Endothelial cell of umbilical vein (primary cell): ENCODE results near the gene SLC25A24.

Experiments used
- EZH2 ChIP-seq: IDR thresholded peaks from 2 replicates; pipeline ENCODE4 v1.6.1; 2012; ENCODE audit warnings: borderline replicate concordance, low read depth, mild to moderate bottlenecking, moderate library complexity, low read length, inconsistent platforms; ENCODE audit not compliant: severe bottlenecking
- JUN ChIP-seq: IDR thresholded peaks from 2 replicates; pipeline ENCODE4 v1.6.1; 2011; ENCODE audit warnings: borderline replicate concordance, low read depth; ENCODE audit not compliant: insufficient read length, insufficient read depth
- POLR2A ChIP-seq: IDR thresholded peaks from 2 replicates; pipeline ENCODE4 v1.6.1; 2012; ENCODE audit warnings: low read depth, mild to moderate bottlenecking, control low read depth, low read length
- POLR2AphosphoS5 ChIP-seq: IDR thresholded peaks from 2 replicates; pipeline ENCODE4 v1.6.1; 2012; ENCODE audit warnings: low read depth, mild to moderate bottlenecking, control low read depth, low read length, moderate library complexity; ENCODE audit not compliant: insufficient read depth
- TF ChIP-seq, protein P1 (sequence below), 2 donors: IDR thresholded peaks; 1 replicate in 1 of 2; 2 replicates in 1 of 2; pipeline ENCODE4 v1.5.1; 2011; ENCODE audit warnings: low read length in 2 of 2, mild to moderate bottlenecking in 2 of 2, moderate library complexity in 2 of 2, control low read depth in 1 of 2, inconsistent platforms in 1 of 2, low read depth in 1 of 2; ENCODE audit not compliant: insufficient read depth in 1 of 2; ENCODE audit errors: extremely low read depth in 1 of 2

DNA sequence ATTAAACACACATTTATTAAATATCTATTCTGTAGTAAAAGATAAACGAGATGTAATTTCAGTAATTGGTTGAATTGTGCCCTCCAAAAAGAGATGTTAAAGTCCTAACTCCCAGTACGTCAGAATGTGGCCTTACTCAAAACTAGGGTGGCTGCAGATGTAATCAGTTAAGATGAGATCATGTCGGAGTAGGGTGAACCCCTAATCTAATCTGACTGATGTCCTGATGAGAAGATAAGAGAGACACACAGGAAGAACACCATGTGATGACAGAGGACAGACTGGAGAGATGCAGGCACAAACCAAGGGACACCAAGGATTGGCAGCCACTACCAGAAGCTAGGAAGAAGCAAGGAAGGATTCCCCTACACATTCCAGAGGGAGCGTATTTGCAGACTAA, 104.1 kb downstream of the SLC25A24 start:
- TF ChIP-seq EZH2 (no peak), POLR2A (no peak), JUN (no peak), POLR2AphosphoS5 (no peak)
- TF ChIP-seq, protein P1, sequence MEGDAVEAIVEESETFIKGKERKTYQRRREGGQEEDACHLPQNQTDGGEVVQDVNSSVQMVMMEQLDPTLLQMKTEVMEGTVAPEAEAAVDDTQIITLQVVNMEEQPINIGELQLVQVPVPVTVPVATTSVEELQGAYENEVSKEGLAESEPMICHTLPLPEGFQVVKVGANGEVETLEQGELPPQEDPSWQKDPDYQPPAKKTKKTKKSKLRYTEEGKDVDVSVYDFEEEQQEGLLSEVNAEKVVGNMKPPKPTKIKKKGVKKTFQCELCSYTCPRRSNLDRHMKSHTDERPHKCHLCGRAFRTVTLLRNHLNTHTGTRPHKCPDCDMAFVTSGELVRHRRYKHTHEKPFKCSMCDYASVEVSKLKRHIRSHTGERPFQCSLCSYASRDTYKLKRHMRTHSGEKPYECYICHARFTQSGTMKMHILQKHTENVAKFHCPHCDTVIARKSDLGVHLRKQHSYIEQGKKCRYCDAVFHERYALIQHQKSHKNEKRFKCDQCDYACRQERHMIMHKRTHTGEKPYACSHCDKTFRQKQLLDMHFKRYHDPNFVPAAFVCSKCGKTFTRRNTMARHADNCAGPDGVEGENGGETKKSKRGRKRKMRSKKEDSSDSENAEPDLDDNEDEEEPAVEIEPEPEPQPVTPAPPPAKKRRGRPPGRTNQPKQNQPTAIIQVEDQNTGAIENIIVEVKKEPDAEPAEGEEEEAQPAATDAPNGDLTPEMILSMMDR (IDR thresholded peaks at IDR 0.05; ENCODE audit: extremely low read depth in 1 of 2, insufficient read depth in 1 of 2, low read depth in 1 of 2, low read length in 2 of 2): no peak
